Thoracic aorta (tissue), 2 donors: ENCODE results near the gene GPHN. TPM values are rescaled to one million over a fixed set of nuclear protein-coding genes. Genes with fewer than 3 reads are reported as not detected.

Experiments
- ATAC-seq: fragments of 150-250 bp; one replicate; pipeline ENCODE4 v1.8.0; 2017; ENCODE audit warnings: low read depth; ENCODE audit not compliant: insufficient number of reproducible peaks, low FRiP score
- DNase-seq: peaks from one replicate; pipeline ENCODE4 v3.0.0-alpha.2; 2020; ENCODE audit warnings: low spot score
- H3K27ac ChIP-seq, 2 donors: fragments of 200-600 bp; sonication (generic); 1 replicate in 1 of 2; 2 replicates in 1 of 2; pipeline ENCODE4 v1.5.1; 2016; ENCODE audit warnings: mild to moderate bottlenecking in 2 of 2, moderate library complexity in 2 of 2
- H3K27me3 ChIP-seq: fragments of 200-600 bp; sonication (generic); replicated peaks from 2 replicates; pipeline ENCODE4 v1.6.0; 2016; ENCODE audit warnings: mild to moderate bottlenecking; ENCODE audit not compliant: insufficient read depth
- H3K36me3 ChIP-seq: fragments of 200-600 bp; sonication (generic); one replicate; pipeline ENCODE4 v1.5.1; 2016
- H3K4me1 ChIP-seq, 2 donors: fragments of 200-600 bp; sonication (generic); 1 replicate in 1 of 2; 2 replicates in 1 of 2; pipeline versions ENCODE4 v1.5.1 to v1.6.0; 2016; ENCODE audit warnings: low read depth in 2 of 2, mild to moderate bottlenecking in 1 of 2; ENCODE audit not compliant: control insufficient read depth in 1 of 2
- H3K4me3 ChIP-seq: fragments of 200-600 bp; sonication (generic); 2 replicates; pipeline ENCODE4 v1.5.1; 2016; ENCODE audit warnings: mild to moderate bottlenecking
- H3K9me3 ChIP-seq: fragments of 200-600 bp; sonication (generic); 2 replicates; pipeline ENCODE4 v1.5.1; 2016
- total RNA-seq, 2 donors: library from RNA; depleted of rRNA; stranded (reverse); fragments of >200 nt; gene quantifications; one replicate each; pipeline versions ENCODE4 v1.1.0 to v1.2.3, GENCODE V29; 2016
- TF ChIP-seq, protein P1 (sequence below): fragments of 200-600 bp; sonication (generic); IDR thresholded peaks from one replicate; pipeline ENCODE4 v1.5.1; 2019; ENCODE audit warnings: antibody characterized with exemption

The GPHN gene
- total RNA-seq, 2 donors from 2014 or later, result 14.0 to 14.2 TPM

DNA sequence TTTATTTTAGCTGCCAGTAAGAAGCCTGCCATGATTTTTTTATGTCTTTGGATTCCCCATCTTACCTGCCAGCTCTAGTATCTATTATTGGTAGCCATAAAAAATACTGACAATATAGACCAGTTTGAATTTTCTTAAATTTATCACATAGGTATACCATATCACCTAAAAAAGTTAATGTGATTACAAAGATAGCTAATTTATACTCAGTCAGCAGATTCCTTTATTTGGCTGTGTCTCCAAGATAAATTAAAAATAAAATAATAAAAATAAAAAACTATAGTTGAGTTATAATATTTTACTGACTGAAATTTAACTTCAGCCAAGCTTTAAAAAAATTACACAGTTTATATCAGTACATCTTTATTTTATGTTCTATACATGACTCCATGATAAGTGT, 128.3 kb downstream of the GPHN start:
- Histone ChIP-seq H3K4me3 (no peak overlapping the region), H3K9me3 (no peaks in the 10 kb centered on the region), H3K27me3 (no peaks in the 10 kb centered on the region), H3K36me3 (no peaks in the 10 kb centered on the region), H3K4me1 (peaks cover 0 to 9% of the 10 kb centered on the region in 2 donors), H3K27ac (no peak overlapping the region)
- no peak for DNase-seq
- ATAC-seq, result no peak
- TF ChIP-seq, protein P1, sequence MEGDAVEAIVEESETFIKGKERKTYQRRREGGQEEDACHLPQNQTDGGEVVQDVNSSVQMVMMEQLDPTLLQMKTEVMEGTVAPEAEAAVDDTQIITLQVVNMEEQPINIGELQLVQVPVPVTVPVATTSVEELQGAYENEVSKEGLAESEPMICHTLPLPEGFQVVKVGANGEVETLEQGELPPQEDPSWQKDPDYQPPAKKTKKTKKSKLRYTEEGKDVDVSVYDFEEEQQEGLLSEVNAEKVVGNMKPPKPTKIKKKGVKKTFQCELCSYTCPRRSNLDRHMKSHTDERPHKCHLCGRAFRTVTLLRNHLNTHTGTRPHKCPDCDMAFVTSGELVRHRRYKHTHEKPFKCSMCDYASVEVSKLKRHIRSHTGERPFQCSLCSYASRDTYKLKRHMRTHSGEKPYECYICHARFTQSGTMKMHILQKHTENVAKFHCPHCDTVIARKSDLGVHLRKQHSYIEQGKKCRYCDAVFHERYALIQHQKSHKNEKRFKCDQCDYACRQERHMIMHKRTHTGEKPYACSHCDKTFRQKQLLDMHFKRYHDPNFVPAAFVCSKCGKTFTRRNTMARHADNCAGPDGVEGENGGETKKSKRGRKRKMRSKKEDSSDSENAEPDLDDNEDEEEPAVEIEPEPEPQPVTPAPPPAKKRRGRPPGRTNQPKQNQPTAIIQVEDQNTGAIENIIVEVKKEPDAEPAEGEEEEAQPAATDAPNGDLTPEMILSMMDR, result no peak

- ATAC-seq, result no peak
- Histone ChIP-seq H3K27ac (no peak overlapping the region), H3K4me3 (no peak overlapping the region), H3K9me3 (no peaks in the 10 kb centered on the region), H3K4me1 (peaks cover 0 to 9% of the 10 kb centered on the region in 2 donors), H3K36me3 (no peaks in the 10 kb centered on the region), H3K27me3 (no peaks in the 10 kb centered on the region)
- TF ChIP-seq, protein P1, result no peak
- DNase-seq, result no peak
Measured at GRCh38 chr14:66638689-66639088, 130.7 kb downstream of the GPHN start.

DNA sequence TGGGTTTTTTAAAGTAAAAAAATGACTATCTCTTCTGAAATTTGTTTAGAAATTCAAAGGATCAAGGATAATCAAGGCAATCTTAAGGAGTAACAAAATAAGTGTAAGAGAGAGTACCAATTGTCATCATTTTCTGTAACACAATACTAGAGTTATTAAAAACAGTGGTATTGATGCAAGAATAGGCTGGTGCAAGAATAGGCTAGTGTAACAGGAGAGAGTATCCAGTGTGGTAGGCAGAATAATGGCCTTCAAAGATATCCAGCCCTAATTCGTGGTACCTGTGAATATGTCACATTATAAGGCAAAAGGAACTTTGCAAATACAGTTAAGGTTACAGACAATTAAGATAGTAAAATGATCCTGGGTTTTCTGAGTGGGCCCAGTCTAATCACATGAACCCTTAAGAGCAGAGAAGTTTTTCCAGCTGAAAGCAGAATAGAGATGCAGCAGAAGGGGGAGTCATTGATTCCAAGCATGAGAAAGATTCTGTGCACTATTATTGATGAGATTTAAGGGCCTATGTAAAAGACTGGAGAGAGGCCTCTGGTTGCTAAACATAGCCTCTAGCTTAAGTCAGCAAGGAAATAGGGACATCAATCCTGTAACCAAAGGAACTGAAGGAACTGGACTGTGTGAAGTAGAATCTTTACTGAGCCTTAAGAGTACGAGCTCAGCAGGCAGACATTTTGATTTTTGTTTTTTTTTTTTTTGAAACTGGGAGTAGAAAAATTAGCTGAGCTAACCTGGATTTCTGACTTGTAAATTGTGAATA, 134.1 kb downstream of the GPHN start:
- H3K4me1 ChIP-seq, result no peaks in the 10 kb centered on the region
- no peak overlapping the region for H3K4me3 ChIP-seq
- TF ChIP-seq, protein P1, result no peak
- H3K27me3 ChIP-seq, result no peaks in the 10 kb centered on the region
- ATAC-seq (no peak), DNase-seq (no peak)
- no peaks in the 10 kb centered on the region for H3K9me3 ChIP-seq
- no peak overlapping the region for H3K27ac ChIP-seq
- H3K36me3 ChIP-seq, result no peaks in the 10 kb centered on the region

- no peaks in the 10 kb centered on the region for H3K36me3 ChIP-seq
- ATAC-seq (no peak), DNase-seq (no peak)
- H3K9me3 ChIP-seq, result no peaks in the 10 kb centered on the region
- H3K4me1 ChIP-seq, result no peaks in the 10 kb centered on the region
- no peak overlapping the region for H3K27ac ChIP-seq
- H3K27me3 ChIP-seq, result no peaks in the 10 kb centered on the region
- H3K4me3 ChIP-seq, result no peak overlapping the region
- TF ChIP-seq, protein P1, result no peak
Measured at GRCh38 chr14:66643344-66643743, 135.4 kb downstream of the GPHN start.

- H3K4me1 ChIP-seq, result no peaks in the 10 kb centered on the region
- ATAC-seq (no peak), DNase-seq (no peak)
- H3K36me3 ChIP-seq, result no peaks in the 10 kb centered on the region
- H3K27me3 ChIP-seq, result no peaks in the 10 kb centered on the region
- H3K27ac ChIP-seq, result no peak overlapping the region
- H3K4me3 ChIP-seq, result no peak overlapping the region
- no peaks in the 10 kb centered on the region for H3K9me3 ChIP-seq
- TF ChIP-seq, protein P1, result no peak
Measured at GRCh38 chr14:66645716-66646115, 137.8 kb downstream of the GPHN start.
